Kidney capillary endothelial cell (primary cell): ENCODE data around the gene NMT2.
"Not testable (repeated sequence)": the region's sequence is repeated elsewhere in the genome, so short reads cannot be mapped to it uniquely, and the experiment has no call there.

Experiments
- DNase-seq: peaks from one replicate; pipeline ENCODE4 v3.0.0-alpha.2; 2018; ENCODE audit warnings: low spot score

NMT2 gene

DNA sequence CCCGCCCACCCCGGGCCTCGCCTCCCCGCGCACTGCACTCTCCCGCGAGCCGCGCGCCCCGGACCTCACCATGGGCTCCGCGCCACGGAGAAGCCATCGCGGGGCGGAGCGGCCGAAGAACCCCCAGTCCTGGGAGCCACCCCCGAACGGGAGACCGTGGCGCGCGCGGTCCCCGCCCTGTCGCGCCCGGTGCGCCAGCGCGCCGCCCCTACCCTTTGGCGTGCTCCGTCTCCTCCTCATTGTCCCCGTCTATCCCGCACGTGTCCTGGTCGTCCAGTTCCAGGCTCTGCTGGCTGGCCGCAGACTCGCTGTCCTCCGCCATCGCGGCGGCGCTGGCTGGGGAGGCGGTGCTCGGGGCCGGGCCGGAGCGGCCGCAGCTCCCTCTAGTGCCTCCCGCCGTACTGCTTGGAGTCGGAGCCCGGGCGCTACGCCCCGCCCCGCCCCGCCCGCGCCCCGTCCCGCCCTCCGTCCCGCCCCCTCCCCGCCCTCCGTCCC, at the start of gene NMT2:
Gene NMT2 (minus strand): TSS at position 403 of the 495 bp plus-strand sequence. CDS start 81 bp downstream, at position 322.
- peak; percentile 78 for DNase-seq

DNA sequence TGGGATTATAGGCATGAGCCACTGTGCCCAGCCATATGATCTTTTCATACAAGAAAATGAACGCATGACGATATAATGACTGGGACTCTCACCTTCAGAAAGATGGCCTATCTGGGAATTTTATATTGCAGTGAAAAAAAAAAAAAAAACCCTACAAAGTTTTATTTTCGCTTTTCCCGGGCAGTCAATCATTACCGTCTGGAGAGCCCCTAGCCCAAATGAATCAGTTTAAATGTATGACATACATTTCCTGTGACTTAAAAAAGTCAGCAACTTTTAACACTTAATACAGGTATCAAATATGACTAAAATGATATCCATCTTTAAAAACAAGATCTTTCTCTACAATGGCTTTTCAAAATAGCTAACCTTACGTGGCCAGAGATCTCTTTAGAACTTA, 48.2 kb upstream of the NMT2 start:
- DNase-seq, result no peak

DNA sequence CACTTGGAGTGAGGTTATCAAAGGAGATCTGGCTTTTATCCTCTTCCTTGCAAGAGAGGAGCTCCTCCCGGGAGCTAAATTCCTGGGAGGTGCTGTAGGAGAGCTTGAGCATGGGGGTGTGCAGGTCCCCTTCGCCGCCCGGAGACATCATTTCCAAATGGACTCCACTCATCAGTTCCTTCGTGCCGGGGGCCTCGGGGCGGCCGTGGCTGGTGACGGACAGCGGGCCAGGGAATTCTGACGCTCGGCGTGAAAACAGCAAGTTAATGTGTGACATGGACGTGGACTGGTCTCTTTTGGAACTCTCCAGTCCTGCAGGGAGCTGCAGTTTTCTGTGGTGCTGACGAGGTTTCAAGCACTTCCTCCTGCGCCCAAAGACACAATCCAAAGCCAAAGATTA, 45.7 kb upstream of the NMT2 start:
- DNase-seq, result no peak

DNA sequence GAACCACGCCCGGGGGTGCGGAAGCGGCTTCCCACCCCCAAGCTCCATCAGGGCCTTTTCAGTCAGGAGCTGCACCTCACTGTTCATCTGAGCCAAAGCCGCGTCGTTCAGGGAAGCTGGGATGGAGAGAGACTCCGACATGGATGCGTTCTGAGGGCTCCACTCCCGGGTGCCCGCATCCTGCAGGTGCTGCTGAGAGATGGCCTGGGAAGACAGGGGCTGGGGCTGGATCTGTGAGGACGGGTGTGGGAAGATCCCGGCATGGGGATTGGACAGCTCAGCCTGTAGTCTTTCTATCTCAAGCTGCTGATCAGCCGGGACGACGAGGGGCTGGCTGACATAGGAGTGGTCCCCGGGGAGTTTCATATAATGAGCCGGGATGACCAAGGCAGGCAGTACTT, 45.0 kb upstream of the NMT2 start:
- DNase-seq, result no peak

DNA sequence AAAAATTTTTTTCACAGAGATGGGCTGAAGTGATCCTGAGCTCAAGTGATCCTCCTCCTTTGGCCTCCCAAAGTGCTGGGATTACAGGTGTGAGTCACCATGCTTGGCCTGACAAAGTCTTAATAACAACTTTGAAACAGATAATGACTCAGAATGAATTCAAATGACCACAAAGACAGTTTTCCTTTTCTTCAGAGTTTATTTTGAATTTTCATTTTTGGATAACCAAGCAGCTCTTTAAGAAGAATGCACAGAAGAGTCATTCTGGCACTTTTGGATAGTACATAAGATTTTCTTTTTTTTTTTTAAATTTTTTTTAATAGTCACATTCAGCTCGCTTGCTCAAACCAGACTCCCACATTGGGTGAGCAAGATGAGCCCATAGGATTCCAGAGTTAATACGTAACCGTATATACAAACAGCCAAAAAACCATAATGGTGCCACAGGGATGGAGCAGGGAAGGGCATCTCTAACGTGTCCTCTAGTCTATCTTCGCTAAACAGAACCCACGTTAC, 43.0 kb upstream of the NMT2 start:
- peak; percentile 62 for DNase-seq

DNA sequence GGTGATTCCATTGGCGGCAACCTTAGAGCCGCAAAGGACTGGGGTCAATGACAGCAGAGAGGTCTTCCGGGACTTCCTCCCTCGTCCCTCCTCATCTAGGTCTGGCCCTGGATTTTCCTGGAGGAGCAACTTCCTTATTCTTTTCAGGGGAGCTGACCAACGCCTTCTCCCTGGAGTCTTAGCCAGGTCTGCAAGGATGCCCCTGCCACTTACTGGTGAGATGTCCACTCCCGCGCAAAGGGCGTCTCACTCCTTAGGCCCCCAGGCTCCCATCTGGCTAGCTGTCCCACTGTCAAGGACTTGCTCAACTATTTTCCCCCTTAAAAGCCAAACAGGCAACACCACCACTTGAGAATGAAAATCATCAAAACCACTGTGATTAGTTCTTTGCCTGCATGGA, 42.0 kb upstream of the NMT2 start:
- no peak for DNase-seq

DNA sequence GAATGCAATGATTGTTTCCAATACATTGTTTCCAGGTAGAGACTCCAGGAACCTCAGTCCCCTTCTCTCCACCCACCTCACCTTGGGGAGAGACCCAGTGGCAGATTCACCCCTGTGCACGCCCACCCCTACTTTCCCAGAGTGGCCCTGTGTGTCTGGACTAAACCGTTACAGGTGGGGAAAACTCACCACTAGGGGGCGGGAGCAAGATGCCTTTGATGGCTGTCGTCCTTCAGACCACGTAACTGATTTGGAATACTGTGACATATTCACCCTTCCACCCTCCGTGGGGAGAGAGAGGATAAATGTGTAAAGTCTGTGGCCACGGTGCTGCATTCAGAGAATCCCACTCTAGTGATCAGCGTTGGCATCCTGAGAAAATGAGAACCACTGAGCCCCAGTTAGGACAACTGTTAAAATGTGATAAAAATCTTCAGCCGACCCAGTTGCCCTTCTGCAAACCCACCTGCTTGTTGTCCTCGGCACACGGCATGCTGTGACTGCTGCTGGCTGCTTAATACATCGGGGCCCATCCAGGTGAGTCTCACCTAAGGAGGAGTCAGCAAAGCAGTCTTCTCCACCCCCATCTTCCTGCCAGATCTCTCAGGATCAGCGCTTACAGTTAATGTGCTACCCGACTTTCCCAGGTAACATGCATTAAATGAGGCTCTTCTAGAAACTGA, 41.5 kb upstream of the NMT2 start:
- peak; percentile 76 for DNase-seq

DNA sequence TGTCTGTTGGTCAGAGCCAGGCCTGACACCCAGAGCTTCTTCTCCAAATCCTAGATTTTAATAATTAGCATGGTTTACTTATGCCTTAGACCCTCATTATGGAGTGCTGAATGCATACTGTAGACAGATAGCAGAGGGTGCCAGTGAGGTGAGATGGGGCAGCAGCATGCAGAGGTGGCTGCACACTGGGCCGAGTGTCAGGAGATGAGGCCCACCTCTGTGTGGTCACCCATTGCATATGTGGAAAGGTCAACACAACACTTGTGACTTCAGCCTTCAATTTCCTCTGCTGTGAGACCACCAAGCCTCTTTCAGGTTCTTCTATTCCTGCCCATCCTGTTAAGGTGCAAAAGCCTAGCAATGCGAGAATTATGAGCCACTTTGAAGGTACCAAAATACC, 39.7 kb upstream of the NMT2 start:
- DNase-seq, result no peak

DNA sequence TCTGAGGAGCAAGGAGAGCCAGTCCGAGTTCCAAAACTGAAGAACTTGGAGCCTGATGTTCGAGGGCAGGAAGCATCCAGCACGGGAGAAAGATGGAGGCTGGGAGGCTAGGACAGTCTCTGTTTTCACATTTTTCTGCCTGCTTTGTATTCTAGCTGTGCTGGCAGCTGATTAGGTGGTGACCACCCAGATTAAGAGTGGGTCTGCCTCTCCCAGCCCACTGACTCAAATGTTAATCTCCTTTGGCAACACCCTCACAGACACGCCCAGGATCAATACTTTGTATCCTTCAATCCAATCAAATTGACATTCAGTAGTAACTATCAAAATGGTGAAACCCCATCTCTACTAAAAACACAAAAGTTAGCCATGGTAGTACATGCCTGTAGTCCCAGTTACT, 38.9 kb upstream of the NMT2 start:
- not testable (repeated sequence) for DNase-seq

DNA sequence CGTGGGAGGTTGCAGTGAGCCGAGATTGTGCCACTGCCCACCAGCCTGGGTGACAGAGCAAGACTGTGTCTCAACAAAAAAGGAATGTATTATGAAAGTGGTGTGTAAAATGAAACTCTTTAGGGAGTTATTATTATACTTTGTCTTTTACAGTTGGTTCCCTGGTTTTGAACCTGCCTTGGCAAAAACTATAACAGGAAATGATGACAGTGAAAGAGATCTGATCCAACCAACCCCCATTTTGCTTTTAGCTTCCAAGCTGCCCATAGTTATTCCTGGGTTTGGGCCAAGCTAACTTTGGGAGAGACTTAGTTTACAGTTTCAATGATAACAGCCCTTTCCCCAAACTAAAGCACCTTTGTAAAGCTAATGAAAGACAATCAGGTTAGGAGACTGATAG, 34.1 kb upstream of the NMT2 start:
- DNase-seq, result no peak

DNA sequence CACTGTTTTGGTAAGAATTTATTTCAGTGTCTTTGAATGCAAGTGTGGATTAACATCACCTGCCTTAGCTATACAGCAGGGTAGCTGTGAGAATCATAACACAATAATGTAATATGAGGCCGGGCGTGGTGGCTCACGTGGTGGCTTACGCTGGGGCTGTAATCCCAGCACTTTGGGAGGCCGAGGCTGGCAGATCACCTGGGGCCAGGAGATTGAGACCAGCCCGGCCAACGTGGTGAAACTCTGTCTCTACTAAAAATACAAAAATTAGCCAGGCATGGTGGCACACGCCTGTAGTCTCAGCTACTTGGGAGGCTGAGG, 33.8 kb upstream of the NMT2 start:
- DNase-seq, result not testable (repeated sequence)

DNA sequence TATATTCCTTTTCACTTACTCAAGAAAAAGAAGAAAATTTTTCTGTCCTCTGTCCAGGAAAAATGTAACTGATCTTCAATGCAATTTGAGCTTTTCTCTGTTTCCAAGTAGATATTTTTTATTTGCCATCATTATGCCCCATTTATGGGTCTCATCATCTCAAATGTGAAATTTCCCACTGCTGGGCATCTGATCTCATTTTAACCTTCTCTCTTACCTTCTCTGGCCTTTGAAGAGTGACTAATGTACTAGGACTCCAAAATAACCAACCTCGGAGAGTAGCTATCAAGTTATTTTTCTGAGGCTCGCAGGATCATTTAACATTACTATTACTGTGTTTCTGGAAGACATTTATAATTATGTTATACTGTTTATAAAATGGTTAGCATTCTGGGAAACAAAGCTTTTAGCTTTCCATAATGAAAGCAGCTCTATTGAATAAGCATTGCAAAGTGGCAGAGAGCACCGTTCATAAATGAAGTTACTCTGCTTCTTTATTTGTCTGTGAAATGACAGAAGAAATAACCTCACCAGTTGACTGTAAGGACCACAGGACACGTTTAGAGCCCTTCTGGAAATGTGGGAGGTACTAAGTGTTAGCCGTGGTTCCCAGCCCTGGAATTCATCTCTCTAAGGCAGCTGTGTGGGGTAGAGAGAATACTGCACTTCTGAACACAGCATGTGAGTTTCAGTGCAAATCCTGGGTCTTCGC, 33.3 kb upstream of the NMT2 start:
- peak; percentile 44 for DNase-seq

DNA sequence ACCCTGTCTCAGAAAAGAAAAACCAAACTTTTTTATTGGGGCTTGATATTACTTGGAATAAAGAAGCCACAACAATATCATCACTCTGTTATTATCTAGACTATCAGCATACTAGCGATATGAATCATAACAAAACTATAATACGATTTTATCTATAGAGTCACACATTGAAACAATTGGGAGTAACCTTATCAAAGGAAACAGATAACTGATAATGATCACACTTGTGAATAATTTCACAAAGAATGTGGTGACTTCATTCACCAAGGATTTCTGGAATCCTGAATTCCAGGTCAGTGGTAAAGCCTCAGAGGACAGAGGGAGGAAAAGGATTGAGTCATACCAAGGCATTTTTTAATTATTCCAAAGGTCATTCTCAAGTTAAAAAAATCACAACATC, 32.1 kb upstream of the NMT2 start:
- DNase-seq, result peak; percentile 100

DNA sequence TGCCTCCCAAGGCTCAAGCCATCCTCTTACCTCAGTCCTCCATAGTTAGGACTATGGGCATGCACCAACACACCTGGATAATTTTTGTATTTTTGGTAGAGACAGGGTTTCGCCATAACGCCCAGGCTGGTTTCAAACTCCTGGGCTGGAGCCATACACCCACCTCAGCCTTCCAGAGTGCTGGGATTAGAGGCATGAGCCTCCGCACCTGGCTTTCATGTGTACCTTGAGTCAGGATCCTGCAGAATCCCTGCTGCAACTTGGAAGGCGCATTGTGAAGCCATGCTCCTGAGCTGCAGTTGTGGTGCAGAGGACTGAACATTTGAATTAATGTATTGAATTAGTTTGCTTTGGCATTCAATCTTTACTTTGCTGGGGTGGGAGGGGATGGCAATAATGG, 29.4 kb upstream of the NMT2 start:
- DNase-seq, result no peak

DNA sequence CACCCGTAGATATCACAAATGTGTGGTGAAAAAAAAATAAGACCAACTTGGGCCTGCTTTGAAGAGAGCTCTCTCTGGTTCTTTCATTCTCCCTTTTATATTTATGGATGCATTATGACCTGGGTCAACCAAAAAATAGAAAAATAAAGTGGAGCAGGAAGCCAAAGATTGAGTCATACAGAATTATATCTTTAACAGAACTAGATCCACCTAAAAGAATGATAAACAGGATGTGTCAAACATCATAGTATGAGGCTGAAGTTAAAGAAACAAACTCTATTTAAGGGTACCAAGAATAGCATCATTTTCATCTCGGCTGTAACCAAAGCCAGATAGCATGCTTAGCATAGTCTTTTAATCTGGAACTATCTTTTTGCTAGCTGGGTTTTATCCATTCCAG, 28.8 kb upstream of the NMT2 start:
- DNase-seq, result peak; percentile 72

DNA sequence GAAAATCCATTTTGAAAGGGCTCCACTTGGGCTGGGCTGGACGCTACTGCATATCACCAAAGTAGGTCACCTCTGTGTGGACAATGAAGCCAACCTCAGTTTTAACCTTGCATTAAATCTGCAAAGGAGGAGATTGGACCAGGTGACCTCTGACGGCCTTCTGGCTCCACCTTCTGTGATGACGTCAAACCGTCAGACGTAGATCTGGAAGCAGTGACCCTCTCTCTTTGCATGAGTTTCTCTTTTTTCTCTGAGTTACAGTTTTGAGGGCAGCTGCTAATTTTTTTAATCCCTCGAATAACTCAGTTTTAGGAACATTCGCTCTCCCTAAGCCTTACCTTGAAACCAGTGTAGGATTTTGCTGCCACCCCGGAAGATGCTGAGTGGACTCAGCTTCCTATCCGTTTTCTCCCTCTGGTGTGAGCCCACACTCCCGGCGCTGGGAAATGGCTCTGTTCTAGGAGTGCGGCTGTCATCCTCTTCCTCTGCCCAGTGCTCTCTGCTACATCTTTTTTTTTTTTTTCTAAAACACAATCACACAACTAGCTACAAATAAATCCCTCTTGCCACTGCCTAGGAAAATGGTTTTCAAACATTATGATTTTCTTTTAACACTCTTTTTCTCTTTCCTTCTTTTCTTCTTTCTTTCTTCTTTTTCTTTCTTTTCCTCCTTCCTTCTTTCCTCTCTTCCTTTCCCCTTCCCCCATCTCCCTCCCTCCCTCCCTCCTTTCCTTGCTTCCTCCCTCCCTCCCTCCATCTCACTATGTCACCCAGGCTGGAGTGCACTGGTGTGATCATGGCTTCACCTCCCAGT, 27.7 kb upstream of the NMT2 start:
- DNase-seq, result no peak

DNA sequence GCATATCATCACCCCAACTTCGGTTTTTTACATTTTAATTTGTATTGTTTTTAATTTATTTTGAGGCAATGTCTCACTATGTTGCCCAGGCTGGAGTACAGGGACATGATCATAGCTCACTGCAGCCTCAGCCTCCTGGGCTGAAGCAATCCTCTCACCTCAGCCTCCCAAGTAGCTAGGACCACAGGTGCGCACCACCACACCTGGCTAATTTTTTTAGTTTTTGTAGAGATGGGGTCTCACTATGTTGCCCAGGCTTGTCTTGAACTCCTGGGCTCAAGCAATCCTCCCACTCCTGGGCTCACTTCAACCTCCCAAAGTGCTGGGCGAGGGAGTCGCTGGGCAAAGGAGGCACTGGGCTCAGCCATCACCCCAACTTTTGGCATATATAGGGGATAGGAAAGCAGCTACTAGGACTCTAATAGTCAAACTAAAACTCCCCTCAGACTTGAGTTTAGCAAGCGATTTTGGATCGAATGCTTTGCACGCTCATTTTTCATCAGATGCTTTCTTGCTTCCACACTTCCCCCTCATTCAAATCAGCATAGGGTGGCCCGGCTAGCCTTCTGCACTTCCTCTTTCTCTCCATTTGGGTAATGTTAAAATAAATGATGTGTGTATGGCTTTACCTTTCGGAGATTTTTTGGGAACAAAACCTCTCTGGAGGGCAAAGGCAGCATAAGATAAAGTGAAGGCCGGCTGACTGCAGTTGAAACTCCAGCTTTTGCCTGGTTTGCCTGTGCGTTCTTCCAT, 20.8 kb upstream of the NMT2 start:
- DNase-seq, result no peak

DNA sequence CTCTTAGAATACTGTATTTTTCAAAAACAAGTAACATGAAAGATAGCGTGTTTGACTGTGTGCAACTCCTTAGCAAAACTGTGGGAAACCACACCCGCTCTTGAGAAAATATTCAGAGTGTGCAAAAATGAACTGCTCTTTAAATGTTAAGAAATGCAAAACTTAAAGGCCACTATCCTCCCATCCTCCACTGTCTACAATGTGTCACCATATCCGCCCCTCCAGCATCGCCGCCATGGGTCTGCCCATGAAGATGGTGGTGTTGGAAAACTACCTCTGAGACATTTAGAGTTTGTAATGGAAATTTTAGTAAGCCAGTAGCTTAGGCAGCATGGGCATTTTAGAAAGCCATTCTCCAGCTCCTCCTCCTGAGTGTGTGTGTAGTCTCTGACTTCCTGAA, 20.1 kb upstream of the NMT2 start:
- no peak for DNase-seq

DNA sequence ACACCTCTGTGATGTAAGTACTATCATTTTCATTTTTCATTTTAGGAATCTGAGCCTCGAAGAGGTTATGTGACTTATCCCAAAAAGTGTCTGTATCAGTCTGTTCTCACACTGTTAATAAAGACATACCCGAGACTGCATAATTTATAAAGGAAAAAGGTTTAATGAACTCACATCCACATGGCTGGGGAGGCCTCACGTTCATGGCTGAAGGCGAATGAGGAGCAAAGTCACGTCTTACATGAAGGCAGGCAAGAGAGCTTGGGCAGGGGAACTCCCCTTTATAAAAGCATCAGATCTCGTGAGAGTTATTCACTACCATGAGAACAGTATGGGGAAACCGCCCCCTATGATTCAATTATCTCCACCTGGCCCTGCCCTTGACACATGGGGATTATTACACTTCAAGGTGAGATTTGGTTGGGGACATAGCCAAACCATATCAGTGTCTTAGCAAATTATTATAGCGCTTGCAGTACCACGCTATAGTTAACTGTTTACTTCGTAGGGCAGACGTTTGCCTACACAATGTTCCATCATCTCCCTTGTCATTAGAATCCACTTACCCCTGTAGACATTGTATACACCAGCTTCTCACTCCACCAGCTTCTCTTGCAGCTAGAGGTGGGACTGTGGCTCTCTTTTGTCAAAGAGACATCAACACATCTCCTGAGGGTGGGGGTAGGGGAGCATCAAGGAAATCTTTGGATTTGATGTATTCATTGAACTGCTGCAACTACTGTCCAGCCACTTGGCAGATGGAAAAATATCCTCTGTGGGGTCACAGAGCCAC, 15.4 kb upstream of the NMT2 start:
- no peak for DNase-seq

DNA sequence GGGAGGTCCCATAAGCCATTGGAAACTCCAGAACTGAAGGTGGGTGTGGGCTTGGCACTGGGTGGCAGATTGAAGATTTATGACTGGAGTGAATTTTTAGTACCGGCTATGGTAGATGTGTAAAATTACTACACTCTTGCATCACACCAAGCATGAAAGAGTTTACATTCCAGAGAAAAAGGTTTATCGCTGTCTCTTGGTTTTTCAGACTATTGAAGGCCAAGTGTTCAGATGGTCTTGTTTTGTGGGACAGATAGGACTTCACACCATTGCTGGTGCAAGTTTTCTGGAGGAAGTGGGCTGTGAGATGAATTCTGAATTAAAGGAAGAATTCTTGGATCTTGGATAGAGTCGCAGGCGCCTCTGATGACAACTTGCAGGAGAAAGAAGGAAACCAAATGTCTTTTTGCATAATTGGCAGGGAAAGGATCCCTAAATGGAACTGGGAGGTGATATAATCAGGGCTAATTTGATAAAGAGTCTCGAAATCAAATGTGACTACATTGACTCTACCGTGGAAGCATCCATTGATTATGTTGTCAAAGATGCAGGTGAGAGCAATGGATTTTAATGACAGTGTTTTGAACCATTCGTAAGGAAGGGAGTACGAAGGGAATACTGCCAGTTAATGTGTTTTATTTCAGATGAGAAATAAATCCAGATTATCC, 14.2 kb upstream of the NMT2 start:
- DNase-seq, result no peak
